ENCODE results near the gene RIPOR3.

Gene RIPOR3

DNA sequence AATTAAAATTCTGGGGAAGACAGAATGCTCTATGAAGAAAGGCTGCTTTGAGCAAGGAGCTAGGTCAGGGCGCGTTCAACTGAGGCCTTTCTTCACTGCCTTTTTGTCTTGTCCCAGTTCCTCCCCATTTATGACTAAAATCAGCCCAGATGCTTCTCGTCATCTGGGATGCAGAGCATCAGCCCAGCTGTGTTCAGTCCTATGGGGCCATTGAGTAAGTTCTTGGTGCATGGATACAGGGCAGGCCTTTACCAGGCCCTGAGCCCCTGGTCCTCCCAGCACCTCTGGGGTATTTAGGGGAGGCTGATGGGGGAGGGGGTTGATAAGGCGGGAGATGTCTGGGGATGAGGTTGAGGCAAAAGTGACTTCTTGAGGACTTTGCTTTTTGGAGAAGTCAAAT is 125.5 kb downstream of the RIPOR3 start:
- Histone ChIP-seq H2AFZ (ENCODE audit: low read length, unreplicated experiment) (no peak overlapping the region), H3K27ac (ENCODE audit: low read depth, low read length) (no peak overlapping the region), H3K36me3 (ENCODE audit: insufficient read depth, low read length) (peaks cover 31% of the 10 kb centered on the region), H3K4me3 (ENCODE audit: low read depth, low read length) (no peak overlapping the region), H3K4me1 (ENCODE audit: control insufficient read depth, insufficient read depth, low read length, unreplicated experiment) (peaks cover 28% of the 10 kb centered on the region), H3K27me3 (ENCODE audit: insufficient read depth, low read length) (no peaks in the 10 kb centered on the region), H3K79me2 (ENCODE audit: control insufficient read depth, insufficient read depth, low read length, unreplicated experiment) (peaks cover 72% of the 10 kb centered on the region)

DNA sequence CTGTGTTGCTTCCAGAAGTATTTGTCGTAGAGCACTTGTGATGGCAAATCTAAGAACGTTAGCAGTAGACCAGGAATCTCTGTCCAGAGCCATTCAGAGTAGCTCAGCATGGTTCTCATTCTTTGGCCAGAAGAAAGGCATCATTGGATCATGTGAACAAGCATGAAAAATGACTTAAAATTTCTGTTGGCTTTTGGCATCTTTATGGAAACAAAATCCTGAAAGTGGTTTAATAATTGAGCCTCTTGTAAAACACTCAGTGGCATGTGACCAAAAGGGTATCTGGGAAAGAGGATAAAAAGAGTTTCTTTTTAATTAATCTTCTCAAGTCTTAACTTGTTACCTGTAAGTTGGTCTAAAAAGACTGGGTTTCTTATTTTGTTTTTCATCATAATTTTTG is 126.0 kb downstream of the RIPOR3 start:
- Histone ChIP-seq H3K79me2 (ENCODE audit: control insufficient read depth, insufficient read depth, low read length, unreplicated experiment) (peaks cover 70% of the 10 kb centered on the region), H3K4me3 (ENCODE audit: low read depth, low read length) (no peak overlapping the region), H3K27me3 (ENCODE audit: insufficient read depth, low read length) (no peaks in the 10 kb centered on the region), H3K27ac (ENCODE audit: low read depth, low read length) (no peak overlapping the region), H2AFZ (ENCODE audit: low read length, unreplicated experiment) (no peak overlapping the region), H3K36me3 (ENCODE audit: insufficient read depth, low read length) (peaks cover 31% of the 10 kb centered on the region), H3K4me1 (ENCODE audit: control insufficient read depth, insufficient read depth, low read length, unreplicated experiment) (peaks cover 32% of the 10 kb centered on the region)

DNA sequence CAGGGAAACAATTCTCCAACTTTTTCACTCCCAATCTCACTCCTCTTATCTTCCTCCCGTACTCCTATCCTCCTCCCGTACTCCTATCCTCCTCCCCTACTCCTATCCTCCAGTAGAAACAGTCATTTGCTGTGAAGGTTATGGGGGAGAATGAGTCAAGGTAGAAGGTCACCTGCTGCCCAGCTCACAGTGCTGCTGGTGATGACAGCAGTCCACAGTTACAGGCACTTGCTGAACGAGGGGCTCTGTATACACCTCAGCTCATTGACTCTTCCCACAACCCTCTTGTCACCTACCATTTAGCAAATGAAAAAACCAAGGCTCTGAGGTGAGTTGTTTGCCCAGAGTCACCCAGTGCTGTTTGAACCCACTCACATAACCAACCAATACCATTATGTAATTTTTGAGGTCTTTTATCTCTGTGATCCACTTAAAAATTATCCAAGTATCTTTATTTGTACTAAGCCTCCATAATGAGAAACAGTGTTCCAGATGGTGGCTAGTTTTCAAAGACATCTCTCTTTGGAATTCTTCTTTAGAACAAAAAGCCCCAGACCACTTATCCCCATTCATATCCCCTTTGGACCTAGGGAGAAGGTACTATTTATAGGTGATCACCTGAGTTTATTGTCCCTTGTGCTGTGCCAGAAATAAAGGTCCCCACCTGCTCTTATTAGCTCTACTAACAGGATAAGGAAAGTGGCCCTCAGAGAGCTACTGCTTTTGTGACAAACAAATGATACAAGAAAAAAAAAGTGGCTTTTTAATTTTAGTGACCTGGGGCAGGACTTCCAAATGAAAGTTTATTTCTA is 128.0 kb downstream of the RIPOR3 start:
- no peaks in the 10 kb centered on the region for H3K27me3 ChIP-seq (ENCODE audit: insufficient read depth, low read length)
- H3K79me2 ChIP-seq (ENCODE audit: control insufficient read depth, insufficient read depth, low read length, unreplicated experiment): peaks cover 71% of the 10 kb centered on the region
- no peak overlapping the region for H3K27ac ChIP-seq (ENCODE audit: low read depth, low read length)
- no peak overlapping the region for H2AFZ ChIP-seq (ENCODE audit: low read length, unreplicated experiment)
- H3K4me3 ChIP-seq (ENCODE audit: low read depth, low read length): no peak overlapping the region
- peaks cover 35% of the 10 kb centered on the region for H3K36me3 ChIP-seq (ENCODE audit: insufficient read depth, low read length)
- peaks cover 43% of the 10 kb centered on the region for H3K4me1 ChIP-seq (ENCODE audit: control insufficient read depth, insufficient read depth, low read length, unreplicated experiment)

DNA sequence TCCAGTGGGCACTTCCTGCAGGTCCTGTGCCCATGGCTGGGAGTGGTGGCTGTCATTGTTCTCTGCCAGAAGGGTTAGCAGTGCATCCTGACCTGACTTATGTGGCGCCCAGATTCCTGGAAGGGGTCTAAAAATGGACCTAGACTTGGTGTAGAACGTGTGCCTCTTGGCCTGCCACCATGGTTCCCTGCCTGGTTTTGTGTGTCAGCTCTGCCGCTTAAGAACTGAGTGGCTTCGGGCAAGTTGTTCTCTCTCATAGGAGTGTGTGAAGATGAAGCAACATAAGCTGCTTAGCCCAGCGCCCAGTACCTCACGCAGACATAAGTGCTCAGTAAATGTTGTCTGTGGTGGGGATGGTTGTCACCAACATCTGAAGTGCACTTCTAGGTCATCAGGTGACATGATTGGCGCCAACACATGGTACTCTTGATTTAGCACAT is 129.1 kb downstream of the RIPOR3 start:
- peaks cover 43% of the 10 kb centered on the region for H3K4me1 ChIP-seq (ENCODE audit: control insufficient read depth, insufficient read depth, low read length, unreplicated experiment)
- peak overlapping the region; percentile 90 for H3K27ac ChIP-seq (ENCODE audit: low read depth, low read length)
- H3K4me3 ChIP-seq (ENCODE audit: low read depth, low read length): no peak overlapping the region
- peaks cover 31% of the 10 kb centered on the region for H3K36me3 ChIP-seq (ENCODE audit: insufficient read depth, low read length)
- no peaks in the 10 kb centered on the region for H3K27me3 ChIP-seq (ENCODE audit: insufficient read depth, low read length)
- H3K79me2 ChIP-seq (ENCODE audit: control insufficient read depth, insufficient read depth, low read length, unreplicated experiment): peaks cover 65% of the 10 kb centered on the region
- no peak overlapping the region for H2AFZ ChIP-seq (ENCODE audit: low read length, unreplicated experiment)

DNA sequence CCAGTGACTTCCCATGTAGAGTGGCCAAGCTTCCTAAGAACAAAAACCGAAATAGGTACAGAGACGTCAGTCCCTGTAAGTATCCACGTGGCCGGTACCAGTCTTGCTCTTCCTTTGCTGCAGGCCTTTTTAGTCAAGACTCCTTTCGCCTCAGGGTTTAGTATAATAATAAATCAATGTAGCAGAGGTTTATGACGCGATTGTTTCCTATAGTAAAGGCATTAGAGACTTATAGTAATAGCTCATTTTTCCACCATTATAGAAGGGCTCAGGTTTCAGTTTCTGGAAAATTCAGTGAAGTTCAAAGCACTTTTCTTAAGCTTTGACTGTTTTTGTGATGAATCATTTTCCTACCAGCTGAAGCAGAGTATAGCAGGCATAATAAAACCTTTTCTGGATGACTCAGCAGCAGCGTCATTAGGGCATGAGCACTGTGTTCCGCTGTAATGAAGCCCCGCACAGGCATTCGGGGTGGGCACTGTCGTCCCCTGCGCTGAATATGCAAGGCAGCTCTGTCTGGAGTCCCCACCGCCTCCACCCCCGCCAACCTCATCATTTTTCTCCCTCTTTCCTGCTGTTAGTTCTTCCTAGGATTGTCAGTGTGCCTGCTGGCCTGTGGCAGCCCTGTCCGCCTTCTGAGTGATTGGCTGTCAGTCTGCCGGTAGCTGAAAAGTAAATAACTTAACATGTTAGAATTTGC is 129.8 kb downstream of the RIPOR3 start:
- H3K4me1 ChIP-seq (ENCODE audit: control insufficient read depth, insufficient read depth, low read length, unreplicated experiment): peaks cover 43% of the 10 kb centered on the region
- H3K79me2 ChIP-seq (ENCODE audit: control insufficient read depth, insufficient read depth, low read length, unreplicated experiment): peaks cover 62% of the 10 kb centered on the region
- H3K27me3 ChIP-seq (ENCODE audit: insufficient read depth, low read length): no peaks in the 10 kb centered on the region
- peak overlapping the region; percentile 90 for H3K27ac ChIP-seq (ENCODE audit: low read depth, low read length)
- H2AFZ ChIP-seq (ENCODE audit: low read length, unreplicated experiment): no peak overlapping the region
- H3K4me3 ChIP-seq (ENCODE audit: low read depth, low read length): peak overlapping the region; percentile 38; the same call in 1 of the 2 replicates
- peaks cover 31% of the 10 kb centered on the region for H3K36me3 ChIP-seq (ENCODE audit: insufficient read depth, low read length)

DNA sequence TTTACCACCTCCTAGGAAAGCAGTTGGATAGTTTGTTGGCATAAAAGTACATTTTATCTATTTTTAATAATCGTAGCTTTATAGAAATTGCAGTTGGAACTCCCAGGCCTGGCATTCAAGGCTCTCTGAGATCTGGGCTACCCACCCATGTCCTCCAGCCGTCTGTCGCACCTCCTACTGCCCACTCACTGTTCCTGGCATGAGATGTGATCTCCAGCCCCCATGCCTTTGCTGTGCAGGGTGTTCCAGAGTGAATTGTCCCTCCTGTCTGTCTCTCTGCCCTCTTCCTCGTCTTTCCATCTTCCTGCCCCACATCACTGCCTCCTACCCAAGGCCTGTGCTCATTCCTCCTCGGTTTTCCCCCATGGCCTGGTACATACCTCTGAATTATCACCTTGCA is 130.5 kb downstream of the RIPOR3 start:
- Histone ChIP-seq H3K4me1 (ENCODE audit: control insufficient read depth, insufficient read depth, low read length, unreplicated experiment) (peaks cover 43% of the 10 kb centered on the region), H3K27ac (ENCODE audit: low read depth, low read length) (peak overlapping the region; percentile 90), H3K4me3 (ENCODE audit: low read depth, low read length) (peak overlapping the region; percentile 38; the same call in 1 of the 2 replicates), H3K36me3 (ENCODE audit: insufficient read depth, low read length) (peaks cover 31% of the 10 kb centered on the region), H2AFZ (ENCODE audit: low read length, unreplicated experiment) (no peak overlapping the region), H3K27me3 (ENCODE audit: insufficient read depth, low read length) (no peaks in the 10 kb centered on the region), H3K79me2 (ENCODE audit: control insufficient read depth, insufficient read depth, low read length, unreplicated experiment) (peaks cover 64% of the 10 kb centered on the region)

DNA sequence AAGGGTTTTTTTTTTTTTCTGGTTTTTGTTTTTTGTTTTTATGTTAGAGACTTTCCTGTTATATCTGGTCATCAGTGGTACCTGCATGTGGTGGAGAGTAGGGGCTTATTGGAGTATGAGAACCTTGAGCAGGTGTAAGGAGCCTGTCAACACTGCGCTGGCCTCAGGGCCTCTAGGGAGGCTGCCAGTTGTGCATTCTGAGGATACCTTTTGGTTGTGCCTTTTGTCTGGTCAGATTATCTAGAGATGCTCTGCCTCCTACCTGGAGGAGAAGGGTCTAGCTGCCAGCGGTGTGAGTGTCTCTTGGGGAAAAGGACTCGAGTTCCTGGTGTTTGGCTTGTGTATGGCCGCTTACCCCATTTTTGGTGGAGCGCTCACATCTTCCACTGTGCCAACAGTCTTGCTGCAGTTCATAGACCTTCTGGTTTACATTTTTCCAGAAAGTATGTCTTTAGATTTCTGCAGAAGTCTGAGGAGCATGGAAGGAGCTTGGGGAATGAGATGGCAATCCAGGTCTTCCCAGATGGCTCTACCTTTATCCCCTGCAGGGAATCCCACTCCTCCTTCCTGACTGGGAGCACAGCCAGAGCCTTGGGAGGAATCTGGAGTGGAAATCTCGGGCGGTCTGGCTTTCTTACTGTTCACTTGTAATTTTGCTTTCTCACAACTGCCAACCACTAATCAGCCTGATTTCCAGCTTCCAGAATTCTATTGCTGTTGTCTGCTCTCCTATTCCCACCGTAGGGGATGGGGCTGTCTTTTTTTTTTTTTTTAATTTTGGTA is 131.3 kb downstream of the RIPOR3 start:
- peaks cover 43% of the 10 kb centered on the region for H3K4me1 ChIP-seq (ENCODE audit: control insufficient read depth, insufficient read depth, low read length, unreplicated experiment)
- no peak overlapping the region for H2AFZ ChIP-seq (ENCODE audit: low read length, unreplicated experiment)
- H3K36me3 ChIP-seq (ENCODE audit: insufficient read depth, low read length): peaks cover 29% of the 10 kb centered on the region
- no peaks in the 10 kb centered on the region for H3K27me3 ChIP-seq (ENCODE audit: insufficient read depth, low read length)
- H3K4me3 ChIP-seq (ENCODE audit: low read depth, low read length): no peak overlapping the region
- peaks cover 61% of the 10 kb centered on the region for H3K79me2 ChIP-seq (ENCODE audit: control insufficient read depth, insufficient read depth, low read length, unreplicated experiment)
- H3K27ac ChIP-seq (ENCODE audit: low read depth, low read length): peak overlapping the region; percentile 90

DNA sequence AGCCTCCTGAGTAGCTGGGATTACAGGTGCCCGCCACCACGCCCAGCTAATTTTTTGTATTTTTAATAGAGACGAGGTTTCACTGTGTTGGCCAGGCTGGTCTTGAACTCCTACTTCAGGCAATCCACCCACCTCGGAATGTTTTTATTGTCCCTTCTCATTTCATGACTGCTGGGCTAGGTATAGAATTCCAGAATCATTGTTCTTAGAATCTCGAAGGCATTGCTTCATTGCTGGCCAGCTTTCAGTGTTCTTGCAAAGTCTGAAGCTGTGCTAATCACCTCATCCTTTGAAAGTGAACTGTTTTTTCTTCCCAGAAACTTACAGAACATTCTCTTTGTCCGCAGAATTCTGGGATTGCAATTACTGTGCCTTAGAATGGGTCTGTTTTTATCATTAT is 132.2 kb downstream of the RIPOR3 start:
- Histone ChIP-seq H3K36me3 (ENCODE audit: insufficient read depth, low read length) (peaks cover 27% of the 10 kb centered on the region), H3K27ac (ENCODE audit: low read depth, low read length) (peak overlapping the region; percentile 90), H3K79me2 (ENCODE audit: control insufficient read depth, insufficient read depth, low read length, unreplicated experiment) (peaks cover 58% of the 10 kb centered on the region), H2AFZ (ENCODE audit: low read length, unreplicated experiment) (no peak overlapping the region), H3K4me1 (ENCODE audit: control insufficient read depth, insufficient read depth, low read length, unreplicated experiment) (peaks cover 43% of the 10 kb centered on the region), H3K4me3 (ENCODE audit: low read depth, low read length) (no peak overlapping the region), H3K27me3 (ENCODE audit: insufficient read depth, low read length) (no peaks in the 10 kb centered on the region)

DNA sequence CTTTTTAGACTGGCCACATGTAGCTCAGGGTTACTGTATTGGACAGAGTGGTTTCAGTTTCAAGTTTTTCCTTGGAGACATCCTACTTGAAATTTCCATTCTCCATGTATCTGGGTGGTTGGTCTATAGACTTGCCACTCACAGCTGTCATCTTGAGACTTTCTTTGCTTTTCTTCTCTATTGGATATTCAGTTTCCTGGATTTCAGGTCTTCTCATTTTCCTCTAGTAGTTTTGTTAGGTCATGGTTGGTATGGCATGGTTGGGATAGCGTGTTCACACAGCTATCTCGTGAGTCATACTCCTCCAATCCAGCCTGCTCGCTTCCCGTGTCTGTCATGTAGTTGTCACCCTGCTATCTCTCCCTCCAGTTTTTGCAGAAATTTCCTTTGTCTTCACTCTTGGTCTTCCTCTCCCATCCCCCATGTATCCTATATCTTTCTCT is 132.8 kb downstream of the RIPOR3 start:
- Histone ChIP-seq H3K36me3 (ENCODE audit: insufficient read depth, low read length) (peaks cover 33% of the 10 kb centered on the region), H3K4me3 (ENCODE audit: low read depth, low read length) (peak overlapping the region; percentile 39; the same call in 1 of the 2 replicates), H3K27me3 (ENCODE audit: insufficient read depth, low read length) (no peaks in the 10 kb centered on the region), H2AFZ (ENCODE audit: low read length, unreplicated experiment) (no peak overlapping the region), H3K27ac (ENCODE audit: low read depth, low read length) (peak overlapping the region; percentile 90), H3K4me1 (ENCODE audit: control insufficient read depth, insufficient read depth, low read length, unreplicated experiment) (peaks cover 43% of the 10 kb centered on the region), H3K79me2 (ENCODE audit: control insufficient read depth, insufficient read depth, low read length, unreplicated experiment) (peaks cover 61% of the 10 kb centered on the region)

DNA sequence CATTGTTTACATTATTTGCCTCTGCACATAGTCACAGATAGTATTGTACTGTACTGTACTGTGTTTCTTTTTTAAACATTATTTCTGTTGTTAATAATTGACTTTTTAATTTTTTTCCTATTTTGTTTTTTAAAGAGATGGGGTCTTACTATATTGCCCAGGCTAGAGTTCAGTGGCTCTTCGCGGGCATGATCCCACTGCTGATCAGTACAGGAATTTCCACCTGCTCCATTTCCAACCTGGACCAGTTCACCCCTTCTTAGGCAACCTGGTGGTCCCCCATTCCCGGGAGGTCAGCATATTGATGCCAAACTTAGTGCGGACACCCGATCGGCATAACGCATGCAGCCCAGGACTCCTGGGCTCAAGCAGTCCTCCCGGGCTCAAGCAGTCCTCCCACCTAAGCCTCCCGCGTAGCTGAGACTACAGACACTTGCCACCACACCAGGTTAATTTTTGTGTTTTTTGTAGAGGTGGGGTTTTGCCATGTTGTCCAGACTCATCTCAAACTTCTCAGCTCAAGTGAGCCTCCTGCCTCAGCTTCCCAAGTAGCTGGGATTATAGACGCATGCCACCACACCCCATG is 133.7 kb downstream of the RIPOR3 start:
- Histone ChIP-seq H2AFZ (ENCODE audit: low read length, unreplicated experiment) (no peak overlapping the region), H3K4me3 (ENCODE audit: low read depth, low read length) (no peak overlapping the region), H3K36me3 (ENCODE audit: insufficient read depth, low read length) (peaks cover 29% of the 10 kb centered on the region), H3K79me2 (ENCODE audit: control insufficient read depth, insufficient read depth, low read length, unreplicated experiment) (peaks cover 61% of the 10 kb centered on the region), H3K4me1 (ENCODE audit: control insufficient read depth, insufficient read depth, low read length, unreplicated experiment) (peaks cover 38% of the 10 kb centered on the region), H3K27ac (ENCODE audit: low read depth, low read length) (peak overlapping the region; percentile 90), H3K27me3 (ENCODE audit: insufficient read depth, low read length) (no peaks in the 10 kb centered on the region)

All from ACC112 (cell line).